Limb (tissue), 2 donors: Measurements from ENCODE around the gene PTRHD1.

Experiments
- DNase-seq, 2 donors: peaks; one replicate each; pipeline ENCODE4 v3.0.0-alpha.2; 2016; ENCODE audit errors: extremely low spot score in 2 of 2

Gene PTRHD1

DNA sequence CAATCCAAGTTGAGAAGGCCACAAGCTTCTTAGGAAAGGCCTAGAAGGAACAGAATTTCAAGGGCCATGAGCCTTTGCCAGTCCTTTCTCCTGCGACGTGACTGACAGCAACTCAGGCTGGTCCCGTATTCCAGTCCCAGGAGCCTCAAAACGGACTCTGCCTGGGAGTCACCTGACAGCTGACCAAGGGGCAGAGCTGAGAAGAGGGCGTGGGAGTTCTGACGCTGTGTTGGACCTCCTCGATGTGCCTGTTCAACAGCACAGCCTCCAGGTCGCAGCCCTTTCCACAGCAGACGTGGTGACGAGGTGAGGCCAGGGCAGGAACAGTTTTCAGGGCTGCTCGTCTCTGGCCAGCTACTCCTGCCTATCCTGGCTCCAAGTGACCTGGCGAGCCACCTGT is 37.6 kb upstream of the PTRHD1 start:
- DNase-seq: no peak

DNA sequence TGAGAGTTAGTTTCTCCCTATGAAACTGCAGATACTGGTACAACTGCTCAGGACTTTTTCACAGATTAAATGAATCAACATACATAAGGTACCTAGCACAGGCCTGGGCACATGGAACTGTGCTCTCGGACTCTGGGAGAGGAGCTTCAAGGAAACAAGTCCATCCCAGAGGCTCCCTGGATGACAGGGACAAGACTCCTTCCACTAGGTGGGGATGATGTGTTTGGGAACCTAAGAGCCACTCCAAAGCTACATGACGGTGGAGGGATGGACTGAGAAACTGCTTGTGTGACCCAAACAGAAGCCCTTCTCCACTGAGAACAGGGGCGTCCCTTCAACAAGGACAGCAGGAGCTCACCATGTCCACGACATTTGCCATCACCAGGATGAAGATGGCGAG is 37.2 kb upstream of the PTRHD1 start:
- no peak for DNase-seq

DNA sequence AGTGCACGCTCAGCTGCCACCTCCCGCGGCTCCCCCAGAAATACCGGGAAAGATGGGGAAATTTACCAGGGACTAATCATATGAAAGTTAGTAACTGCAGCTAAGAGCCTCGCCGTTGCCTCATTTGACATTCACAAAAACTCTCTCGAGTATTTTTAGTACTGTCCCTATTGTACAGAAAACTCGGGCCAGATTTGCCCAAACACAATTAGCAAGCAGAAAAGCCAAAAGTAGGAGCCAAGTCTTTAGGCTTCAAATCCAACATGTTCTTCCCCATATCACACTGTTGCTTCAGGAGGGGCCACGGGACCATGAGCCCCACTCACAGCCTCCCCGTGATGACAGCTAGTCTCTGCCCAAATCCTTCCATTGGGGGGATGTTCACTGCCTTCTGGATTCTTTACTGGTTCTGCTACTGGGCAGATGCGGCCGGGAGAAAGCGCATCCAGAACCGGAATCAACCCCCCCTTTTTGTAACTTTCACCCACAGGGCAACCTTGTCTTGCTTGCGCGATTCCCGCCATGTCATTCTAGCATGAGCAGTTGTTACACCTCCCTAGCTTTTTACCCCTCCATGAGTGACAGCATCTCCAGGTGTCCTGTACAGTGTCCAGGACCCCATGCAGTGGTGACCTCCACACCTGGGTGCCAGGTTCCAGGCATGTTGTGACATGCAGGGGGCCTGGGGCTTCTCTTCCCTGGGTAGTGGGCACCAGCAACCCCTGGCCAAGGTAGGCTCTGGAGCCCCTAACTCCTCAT is 35.2 kb upstream of the PTRHD1 start:
- peak in 1 of 2 donors; percentile 21 for DNase-seq

- DNase-seq: peak; percentile 87
Measured at GRCh38 chr2:24827321-24828237, 34.4 kb upstream of the PTRHD1 start.

DNA sequence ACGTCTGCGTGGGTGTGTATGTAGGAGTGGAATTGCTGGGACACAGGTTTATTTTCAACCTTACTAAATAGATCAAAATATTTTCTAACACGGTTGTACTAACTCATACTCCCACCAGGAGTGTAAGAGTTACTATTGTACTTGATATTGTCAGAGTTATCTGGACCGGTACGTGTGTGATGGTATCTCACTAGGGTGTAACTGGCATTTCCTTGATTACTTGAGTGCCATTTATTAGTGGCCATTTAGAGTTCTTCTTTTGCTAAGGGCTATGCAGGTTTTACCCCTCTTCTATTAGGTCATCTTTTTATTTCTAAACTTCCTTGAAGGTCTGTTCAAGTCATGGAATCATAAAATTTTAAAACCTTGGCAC is 33.6 kb upstream of the PTRHD1 start:
- no peak for DNase-seq

DNA sequence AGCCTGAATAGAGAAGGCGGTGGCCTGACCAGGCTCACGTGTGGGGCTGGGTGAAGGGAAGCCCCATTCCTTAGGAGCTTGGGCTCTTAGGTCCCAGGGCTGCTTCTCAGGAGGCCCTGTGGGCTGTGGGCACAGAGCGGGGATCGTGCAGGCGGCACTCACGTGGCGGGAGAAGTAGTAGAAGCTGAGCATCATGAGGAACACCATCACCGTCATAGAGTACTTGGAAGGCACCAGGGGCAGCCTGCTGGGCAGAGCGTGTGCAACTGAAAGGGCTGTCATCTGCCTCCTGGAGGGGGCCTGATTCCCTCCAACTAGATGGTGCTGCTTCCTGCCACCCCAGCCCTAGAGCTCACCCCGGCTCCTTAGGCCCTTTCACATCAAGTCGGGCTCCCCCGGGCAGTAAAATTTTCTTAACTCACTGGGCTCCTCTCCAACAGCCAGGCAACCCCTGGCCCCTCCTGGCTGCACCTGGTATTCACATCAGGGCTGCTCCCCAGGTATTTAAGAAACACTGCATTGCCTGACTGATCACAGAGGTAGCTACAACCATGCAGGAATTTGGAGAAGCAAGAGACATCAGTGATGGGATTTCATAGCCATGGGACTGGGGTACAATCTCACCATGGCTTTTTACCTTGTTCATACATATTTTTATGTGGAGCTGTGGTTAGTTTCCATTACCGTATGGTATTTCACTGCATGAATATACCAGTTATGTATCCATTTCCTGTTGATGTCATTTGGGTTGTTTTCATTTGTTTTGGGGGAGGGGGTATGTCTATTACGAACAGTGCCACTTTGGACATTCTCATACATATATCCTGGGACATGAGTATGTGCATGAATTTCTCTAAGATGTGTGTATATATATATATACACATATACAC is 32.9 kb upstream of the PTRHD1 start:
- peak in 1 of 2 donors; percentile 32 for DNase-seq

DNA sequence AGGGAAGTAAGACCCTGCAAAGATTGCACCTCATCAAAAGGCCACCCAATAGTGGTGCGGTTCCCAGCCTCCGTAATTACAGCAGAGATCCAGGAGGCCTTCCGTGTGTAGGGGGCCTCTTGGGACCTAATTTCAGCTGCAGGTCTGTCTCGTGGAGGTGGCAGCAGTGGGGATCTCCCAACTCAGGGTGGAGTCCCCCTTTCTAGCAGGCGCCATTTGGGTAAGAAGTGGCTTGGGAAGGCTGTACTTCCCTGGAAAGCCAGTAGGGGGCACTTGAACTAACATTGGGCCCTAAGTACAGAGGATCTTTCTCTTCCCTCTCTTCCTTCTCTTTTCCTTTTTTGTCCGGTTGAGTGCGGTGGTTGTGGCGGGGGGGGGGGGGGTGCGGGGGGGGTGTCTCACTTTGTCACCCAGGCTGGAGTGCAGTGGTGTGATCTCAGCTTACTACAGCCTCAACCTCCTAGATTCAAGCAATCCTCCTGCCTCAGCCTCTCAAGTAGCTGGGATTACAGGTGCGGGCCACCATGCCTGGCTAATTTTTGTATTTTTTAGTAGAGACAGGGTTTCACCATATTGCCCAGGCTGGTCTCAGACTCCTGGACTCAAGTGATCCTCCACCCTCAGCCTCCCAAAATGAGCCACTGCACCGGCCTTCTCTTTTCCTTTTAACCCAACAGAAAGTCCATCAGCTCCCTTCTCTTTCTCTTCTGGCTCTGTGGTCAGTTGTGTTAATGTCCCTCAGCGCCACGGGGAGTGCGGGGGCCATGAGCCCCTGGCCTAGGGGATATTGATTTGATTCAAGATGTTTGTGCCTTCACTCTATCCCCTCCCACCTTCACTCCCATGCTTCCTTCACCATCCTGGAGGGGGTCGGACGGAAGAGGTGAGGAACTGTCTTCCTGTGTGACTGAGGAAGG is 32.0 kb upstream of the PTRHD1 start:
- peak in 1 of 2 donors; percentile 15 for DNase-seq

GRCh38 chr2:24824071-24824588 is 30.9 kb upstream of the PTRHD1 start:
- peak in 1 of 2 donors; percentile 21 for DNase-seq

DNA sequence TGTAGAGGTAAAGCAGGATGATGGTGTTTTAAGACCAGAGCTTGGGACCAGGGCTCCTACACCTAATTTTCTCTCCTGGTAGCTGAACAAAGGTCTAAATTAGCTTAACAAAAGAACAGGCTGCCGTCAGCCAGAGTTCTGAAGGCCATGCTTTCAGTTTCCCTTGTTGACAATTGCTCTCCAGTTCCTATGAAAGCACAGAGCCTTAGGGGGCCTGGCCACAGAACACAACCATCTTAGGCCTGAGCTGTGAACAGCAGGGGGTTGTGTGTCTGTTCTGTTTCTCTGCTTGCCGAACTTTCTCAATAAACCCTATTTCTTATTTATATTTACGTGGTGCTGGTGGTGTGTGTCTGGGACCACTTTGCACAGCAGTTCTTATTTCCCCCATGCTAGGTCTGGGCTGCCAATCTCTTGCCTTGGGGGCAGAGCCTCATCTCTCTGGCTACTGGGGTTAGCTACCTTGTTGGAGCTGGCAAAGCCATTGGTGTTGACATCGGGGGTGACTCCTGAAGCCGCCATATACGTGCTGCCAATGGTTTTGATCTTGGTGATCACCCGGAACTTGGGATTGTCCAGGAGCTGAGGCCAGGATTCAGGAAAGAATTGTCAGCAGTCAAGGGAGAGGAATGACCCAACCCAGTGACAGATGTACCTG is 29.0 kb upstream of the PTRHD1 start:
- DNase-seq: peak in 1 of 2 donors; percentile 14

DNA sequence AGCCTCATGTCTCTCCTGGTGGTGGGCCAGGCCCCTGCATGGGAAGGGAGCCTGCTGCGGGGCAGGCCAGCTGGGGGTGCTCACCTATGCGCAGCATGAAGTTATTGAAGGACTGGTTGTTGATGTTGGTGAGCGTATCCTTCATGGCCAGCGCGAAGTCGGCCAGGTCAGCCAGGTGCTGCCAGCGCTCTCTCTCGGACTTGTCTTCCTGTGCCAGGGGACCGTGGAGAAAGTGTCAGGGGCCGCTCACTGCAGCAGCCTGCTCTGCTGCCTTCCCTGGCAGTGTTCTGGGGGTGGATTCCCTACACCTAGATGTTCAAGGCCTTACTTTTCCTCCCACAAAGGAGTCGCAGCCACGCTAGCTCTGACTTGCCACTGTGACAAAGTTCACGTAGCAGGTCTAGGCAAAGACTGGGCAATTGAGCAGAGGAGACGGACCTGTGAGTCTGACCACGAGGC is 28.3 kb upstream of the PTRHD1 start:
- peak in 1 of 2 donors; percentile 26 for DNase-seq

GRCh38 chr2:24820598-24821432 is 27.6 kb upstream of the PTRHD1 start:
- peak in 1 of 2 donors; percentile 30 for DNase-seq

- peak in 1 of 2 donors; percentile 17 for DNase-seq
Measured at GRCh38 chr2:24820175-24820513, 27.0 kb upstream of the PTRHD1 start.

DNA sequence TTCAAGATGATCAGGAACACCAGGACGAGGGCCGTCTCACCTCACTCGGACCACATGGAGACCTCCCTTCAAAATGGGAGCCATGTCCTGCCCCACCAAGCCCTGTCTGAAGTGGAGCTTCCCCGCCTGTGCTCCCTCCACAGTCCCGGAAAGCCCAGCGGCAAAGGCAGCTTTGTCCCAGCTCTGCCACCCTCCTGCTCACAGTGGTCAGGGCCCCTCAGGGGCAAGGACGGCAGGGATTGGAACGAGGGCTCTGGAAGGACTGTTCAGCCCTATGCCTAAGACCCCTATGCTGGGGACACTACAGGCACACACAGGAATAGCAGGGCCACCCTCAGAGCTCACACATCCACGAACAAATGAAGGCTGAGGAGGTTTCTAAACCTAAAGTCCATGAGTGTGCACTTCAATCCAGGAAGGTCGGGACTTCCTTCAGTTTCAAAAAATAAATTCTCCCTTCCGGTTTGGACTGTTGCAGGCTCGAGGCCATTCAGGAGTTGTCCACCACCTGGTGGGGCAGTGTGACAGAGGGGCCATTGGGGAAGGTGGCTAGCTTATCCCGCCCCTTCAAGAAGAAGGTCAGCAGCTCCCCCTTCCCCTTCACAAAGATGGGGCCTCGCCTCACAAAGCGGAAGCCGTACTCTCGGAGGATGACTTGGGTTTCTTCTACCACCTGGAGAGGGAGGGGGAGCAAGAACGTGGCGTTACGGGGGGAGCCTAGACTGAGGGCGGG is 26.4 kb upstream of the PTRHD1 start:
- peak in 1 of 2 donors; percentile 23 for DNase-seq

GRCh38 chr2:24818721-24819167 is 25.6 kb upstream of the PTRHD1 start:
- DNase-seq: no peak

- DNase-seq: no peak
Measured at GRCh38 chr2:24816884-24817283, 23.7 kb upstream of the PTRHD1 start.

DNA sequence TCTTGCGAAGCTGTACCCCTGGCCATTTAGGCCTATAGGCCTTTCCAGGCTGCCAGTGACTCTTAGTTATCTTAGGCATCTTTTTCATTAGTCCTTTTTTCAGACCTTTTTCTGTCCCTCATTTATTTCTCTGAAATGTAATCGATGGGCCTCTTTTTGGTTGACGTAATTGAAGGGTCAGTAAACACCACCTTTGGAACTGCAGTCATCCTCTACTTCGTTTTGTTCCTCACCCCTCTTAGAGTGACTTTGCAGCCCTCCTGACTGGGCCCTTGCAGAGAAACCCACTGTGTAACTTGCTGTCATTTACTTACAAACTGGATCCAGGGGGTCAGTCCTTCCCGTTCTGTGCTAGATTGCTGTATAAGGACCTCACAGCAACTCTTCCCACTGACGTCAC is 23.2 kb upstream of the PTRHD1 start:
- no peak for DNase-seq

GRCh38 chr2:24815171-24815570 is 22.0 kb upstream of the PTRHD1 start:
- DNase-seq: no peak

DNA sequence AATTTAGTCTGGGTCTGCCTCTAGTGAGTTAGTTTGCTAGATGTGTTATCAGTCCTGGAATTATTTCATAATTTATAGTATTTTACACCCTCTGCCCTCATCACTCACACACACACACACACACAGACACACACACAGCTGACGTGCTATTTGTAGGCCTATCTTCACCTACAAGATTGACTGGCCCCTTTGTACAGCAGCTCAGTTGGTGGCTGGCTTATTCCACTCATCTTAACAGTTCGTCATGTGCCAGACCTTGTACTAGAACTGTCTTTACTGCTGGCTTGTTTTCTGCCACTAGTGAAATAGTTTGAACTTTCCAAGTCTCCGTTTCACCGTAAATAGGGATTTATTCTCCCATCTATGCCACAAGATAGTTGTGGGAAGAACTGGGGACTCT is 21.3 kb upstream of the PTRHD1 start:
- DNase-seq: no peak
